Right cardiac atrium (tissue), 5 donors: ENCODE measurements around the gene STRBP. TPM values are rescaled to one million over a fixed set of nuclear protein-coding genes. Genes with fewer than 3 reads are reported as not detected.
A peak's percentile ranks its signal among the peaks of the same experiment; 100 is the strongest.
"Not testable (repeated sequence)": the region's sequence is repeated elsewhere in the genome, so short reads cannot be mapped to it uniquely, and the experiment has no call there.

Experiments used
- ATAC-seq, 2 donors: fragments of 200-7000 bp; cut with Tn5 transposase; one replicate each; pipeline versions ENCODE4 v1.8.0 to v1.9.1; 2020; ENCODE audit warnings: moderate library complexity in 2 of 2, mild to moderate bottlenecking in 1 of 2
- DNase-seq, 3 donors: peaks; one replicate each; pipeline ENCODE4 v3.0.0-alpha.2; 2020
- H3K27ac ChIP-seq: one replicate; pipeline ENCODE4 v1.5.1; 2013; ENCODE audit warnings: mild to moderate bottlenecking, low read length, control low read depth, moderate library complexity
- H3K27me3 ChIP-seq: one replicate; pipeline ENCODE4 v1.6.1; 2013; ENCODE audit not compliant: control insufficient read depth, insufficient read depth
- H3K4me1 ChIP-seq: one replicate; pipeline ENCODE4 v1.6.1; 2013; ENCODE audit warnings: low read length; ENCODE audit not compliant: control insufficient read depth, insufficient read depth
- H3K4me3 ChIP-seq: one replicate; pipeline ENCODE4 v1.5.1; 2013; ENCODE audit warnings: low read length, control low read depth
- H3K9me3 ChIP-seq: one replicate; pipeline ENCODE4 v1.6.1; 2013; ENCODE audit warnings: low read length; ENCODE audit not compliant: control insufficient read depth
- WGBS: extraction: QIAGEN DNeasy Blood & Tissue Kit; methylation state at CpG from one replicate; pipeline ENCODE4 v1.1.7; 2013; 5-methylcytosine and 5-hydroxymethylcytosine counted together
- intact Hi-C, 4 donors: fragments of 100-400 bp; cut with DNase I; formaldehyde crosslinking; loops; one replicate each; pipeline versions ENCODE4 v1.11.0 to v1.14.0; 2022 to 2023
- polyA plus RNA-seq: library from polyadenylated mRNA; stranded (reverse); fragments of 200-250 nt; gene quantifications from one replicate; pipeline ENCODE4 v1.2.3, GENCODE V29; 2013
- total RNA-seq, 4 donors: library from RNA; stranded (reverse); fragmentation: NEBNext Ultra II Directional; extraction: Animal tissue kit (Norgen Biotek cat#: 25700); gene quantifications; one replicate each; pipeline ENCODE4 v1.2.1, GENCODE V29; 2021
- donor health status: healthy with polysubstance abuse.
- donor health status: DM: no; HTN: yes; CAD: no.
- donor health status: DM: no; HTN: no; CAD: no.
- donor health status: DM: no; HTN: yes; CAD: no; lungs with severe emphysema.
- donor health status: DM: yes; HTN: yes; CAD: no.

STRBP gene
- total and polyA plus RNA-seq, 5 donors = 9.8 to 26.8 (median 21.2) TPM

GRCh38 chr9:123283048-123283408 lies 14.6 kb upstream of the STRBP start:
- peak overlapping the region; percentile 29 for H3K27ac ChIP-seq

DNA sequence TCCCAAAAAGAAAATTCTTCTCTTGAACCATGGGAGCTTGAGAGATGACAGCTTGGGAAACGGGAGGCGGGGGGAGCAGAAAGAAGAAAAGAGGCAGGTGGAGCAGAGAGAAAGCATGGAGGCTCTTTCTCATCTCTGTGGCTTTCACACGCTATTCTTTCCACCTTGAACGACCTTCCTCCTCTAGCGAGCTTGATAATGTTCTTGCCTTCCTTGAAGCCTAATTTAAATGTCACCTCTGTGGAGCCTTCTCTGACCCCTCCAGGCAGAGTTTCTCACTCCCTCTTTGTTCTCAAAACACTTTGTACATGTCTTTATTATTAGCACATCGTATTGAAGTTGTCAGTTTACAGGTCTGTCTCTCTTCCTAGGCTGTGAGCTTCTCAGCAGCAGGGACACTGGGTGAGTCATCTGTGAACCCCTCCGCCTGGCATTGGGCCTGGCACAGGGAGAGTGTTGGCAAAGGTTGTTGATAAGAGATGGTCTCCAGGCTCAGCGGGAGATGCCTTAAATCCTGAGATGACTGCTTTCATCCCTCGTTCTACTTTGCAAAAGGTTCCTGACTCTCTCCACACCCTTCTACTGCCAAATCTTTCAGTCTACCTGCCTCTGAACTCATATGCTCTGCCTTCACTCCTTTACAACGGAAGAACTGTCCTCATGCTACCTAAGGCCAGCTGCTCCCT lies 14.1 kb upstream of the STRBP start:
- H3K27me3 ChIP-seq = no peaks in the 10 kb centered on the region
- H3K4me3 ChIP-seq = no peak overlapping the region
- peaks cover 2% of the 10 kb centered on the region for H3K4me1 ChIP-seq
- H3K27ac ChIP-seq = peak overlapping the region; percentile 83
- peak; percentile 89 to 94 for ATAC-seq
- peak; percentile 37 to 75 (median 64) for DNase-seq
- no peaks in the 10 kb centered on the region for H3K9me3 ChIP-seq
- intact Hi-C loops = no loop called here
- WGBS = 37% methylated on average over 10 of the region's 10 CpGs

More at GRCh38 chr9:123283048-123283408, 14.6 kb upstream of the STRBP start:
- Histone ChIP-seq H3K27me3 (no peaks in the 10 kb centered on the region), H3K4me3 (no peak overlapping the region), H3K9me3 (no peaks in the 10 kb centered on the region), H3K4me1 (peaks cover 2% of the 10 kb centered on the region)
- DNase-seq (no peak), ATAC-seq (peak in 1 of 2 donors; percentile 12)
- intact Hi-C loops = no loop called here
- 86% methylated on average over 5 of the region's 5 CpGs for WGBS

- intact Hi-C loops = no loop called here
- Histone ChIP-seq H3K27ac (peak overlapping the region; percentile 83), H3K27me3 (no peaks in the 10 kb centered on the region), H3K9me3 (no peaks in the 10 kb centered on the region), H3K4me1 (peaks cover 2% of the 10 kb centered on the region), H3K4me3 (no peak overlapping the region)
- ATAC-seq (no peak), DNase-seq (no peak)
- WGBS = 63% methylated on average over 9 of the region's 9 CpGs
These were observed 13.4 kb upstream of the STRBP start for GRCh38 chr9:123281659-123282350.

DNA sequence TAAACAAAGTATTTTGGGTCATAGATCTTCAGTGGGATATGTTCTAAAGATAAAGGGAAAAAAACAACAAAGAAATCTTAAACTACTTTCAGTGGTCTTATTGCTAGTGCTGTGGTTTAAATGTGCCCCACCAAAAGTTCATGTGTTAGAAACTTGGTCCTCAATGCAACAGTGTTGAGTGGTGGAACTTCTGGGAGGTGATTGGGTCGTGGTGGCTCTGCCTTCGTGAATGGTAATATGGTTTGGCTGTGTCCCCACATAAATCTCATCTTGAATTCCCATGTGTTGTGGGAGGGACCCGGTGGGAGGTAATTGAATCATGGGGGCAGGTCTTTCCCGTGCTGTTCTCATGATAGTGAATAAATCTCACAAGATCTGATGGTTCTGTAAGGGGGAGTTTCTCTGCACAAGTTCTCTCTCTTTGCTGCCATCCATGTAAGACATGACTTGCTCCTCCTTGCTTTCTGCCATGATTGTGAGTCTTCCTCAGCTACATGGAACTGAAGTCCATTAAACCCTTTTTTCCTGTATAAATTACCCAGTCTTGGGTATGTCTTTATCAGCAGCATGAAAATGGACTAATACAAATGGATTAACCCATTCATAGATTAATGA lies 10.6 kb upstream of the STRBP start:
- intact Hi-C loops, H3K4me1 ChIP-seq, H3K27ac ChIP-seq, H3K4me3 ChIP-seq, H3K27me3 ChIP-seq, ATAC-seq, H3K9me3 ChIP-seq, DNase-seq: not testable (repeated sequence)
- 84% methylated on average over 4 of the region's 4 CpGs for WGBS

- no peaks in the 10 kb centered on the region for H3K27me3 ChIP-seq
- DNase-seq = no peak
- ATAC-seq = no peak
- no peak overlapping the region for H3K4me3 ChIP-seq
- intact Hi-C loops = no loop called here
- H3K4me1 ChIP-seq = peaks cover 2% of the 10 kb centered on the region
- H3K9me3 ChIP-seq = no peaks in the 10 kb centered on the region
- 82% methylated on average over 3 of the region's 3 CpGs for WGBS
- H3K27ac ChIP-seq = no peak overlapping the region
These were observed 10.0 kb upstream of the STRBP start for GRCh38 chr9:123278361-123278760.

- intact Hi-C loops = no loop called here
- no peak overlapping the region for H3K4me3 ChIP-seq
- H3K4me1 ChIP-seq = no peaks in the 10 kb centered on the region
- DNase-seq (no peak), ATAC-seq (no peak)
- no peaks in the 10 kb centered on the region for H3K9me3 ChIP-seq
- no peaks in the 10 kb centered on the region for H3K27me3 ChIP-seq
- H3K27ac ChIP-seq = no peak overlapping the region
These were observed 8.2 kb upstream of the STRBP start for GRCh38 chr9:123276551-123276950.

GRCh38 chr9:123271133-123271532 lies 2.7 kb upstream of the STRBP start:
- H3K9me3 ChIP-seq, intact Hi-C loops, H3K4me1 ChIP-seq, H3K27me3 ChIP-seq, DNase-seq, H3K27ac ChIP-seq, ATAC-seq, H3K4me3 ChIP-seq: not testable (repeated sequence)
- 92% methylated on average over 6 of the region's 6 CpGs for WGBS

GRCh38 chr9:123269281-123269680 lies 895 bp upstream of the STRBP start:
- WGBS = 66% methylated on average over 7 of the region's 7 CpGs
- no peak for ATAC-seq
- no peak for DNase-seq
- Histone ChIP-seq H3K9me3 (no peaks in the 10 kb centered on the region), H3K27me3 (no peaks in the 10 kb centered on the region), H3K4me1 (peaks cover 4% of the 10 kb centered on the region), H3K27ac (no peak overlapping the region), H3K4me3 (no peak overlapping the region)
- intact Hi-C loops = loop anchor here in 1 of 4 donors (5.0 kb wide), 1 partner anchor 73 kb away; no protein-coding TSS in a partner anchor

DNA sequence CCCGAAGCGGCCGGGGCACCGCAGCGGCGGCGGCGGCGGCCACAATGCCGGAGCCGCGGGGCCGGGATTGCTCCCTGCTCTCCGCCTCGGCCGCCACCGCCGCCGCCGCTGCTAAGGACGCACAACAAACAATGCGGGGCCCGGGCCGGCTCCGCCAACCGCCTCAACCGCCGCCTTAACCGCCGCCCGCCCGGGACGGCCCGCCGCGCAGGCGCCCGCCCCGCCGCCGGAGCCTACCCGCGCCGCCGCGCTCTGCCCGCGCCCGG lies 254 bp downstream of the STRBP start:
- no peaks in the 10 kb centered on the region for H3K9me3 ChIP-seq
- WGBS = 1% methylated on average over 49 of the region's 49 CpGs
- intact Hi-C loops = loop anchor here in 1 of 4 donors (5.0 kb wide), 1 partner anchor 74 kb away; no protein-coding TSS in a partner anchor
- DNase-seq = no peak
- H3K4me3 ChIP-seq = peak overlapping the region; percentile 68
- peaks cover 4% of the 10 kb centered on the region for H3K4me1 ChIP-seq
- ATAC-seq = peak; percentile 25
- peak overlapping the region; percentile 9 for H3K27ac ChIP-seq
- no peaks in the 10 kb centered on the region for H3K27me3 ChIP-seq

GRCh38 chr9:123267481-123268198 lies 746 bp downstream of the STRBP start:
- H3K27ac ChIP-seq = peak overlapping the region; percentile 9
- 4% methylated on average over 34 of the region's 34 CpGs for WGBS
- no peaks in the 10 kb centered on the region for H3K27me3 ChIP-seq
- ATAC-seq = peak in 1 of 2 donors; percentile 3
- H3K4me1 ChIP-seq = peaks cover 4% of the 10 kb centered on the region
- H3K9me3 ChIP-seq = no peaks in the 10 kb centered on the region
- DNase-seq = peak in 2 of 3 donors; percentile 23 to 57
- H3K4me3 ChIP-seq = peak overlapping the region; percentile 68
- intact Hi-C loops = loop anchor here in 1 of 4 donors (5.0 kb wide), 1 partner anchor 75 kb away; no protein-coding TSS in a partner anchor
